C1 segment of cervical spinal cord (tissue), 14 donors: ENCODE measurements around the gene HSPE1.
"Not testable (repeated sequence)": the region's sequence is repeated elsewhere in the genome, so short reads cannot be mapped to it uniquely, and the experiment has no call there.

Experiments
- DNase-seq, 14 donors: peaks; one replicate each; lab custom pipeline; 2025; lab: John Stamatoyannopoulos, UW

The HSPE1 gene

DNA sequence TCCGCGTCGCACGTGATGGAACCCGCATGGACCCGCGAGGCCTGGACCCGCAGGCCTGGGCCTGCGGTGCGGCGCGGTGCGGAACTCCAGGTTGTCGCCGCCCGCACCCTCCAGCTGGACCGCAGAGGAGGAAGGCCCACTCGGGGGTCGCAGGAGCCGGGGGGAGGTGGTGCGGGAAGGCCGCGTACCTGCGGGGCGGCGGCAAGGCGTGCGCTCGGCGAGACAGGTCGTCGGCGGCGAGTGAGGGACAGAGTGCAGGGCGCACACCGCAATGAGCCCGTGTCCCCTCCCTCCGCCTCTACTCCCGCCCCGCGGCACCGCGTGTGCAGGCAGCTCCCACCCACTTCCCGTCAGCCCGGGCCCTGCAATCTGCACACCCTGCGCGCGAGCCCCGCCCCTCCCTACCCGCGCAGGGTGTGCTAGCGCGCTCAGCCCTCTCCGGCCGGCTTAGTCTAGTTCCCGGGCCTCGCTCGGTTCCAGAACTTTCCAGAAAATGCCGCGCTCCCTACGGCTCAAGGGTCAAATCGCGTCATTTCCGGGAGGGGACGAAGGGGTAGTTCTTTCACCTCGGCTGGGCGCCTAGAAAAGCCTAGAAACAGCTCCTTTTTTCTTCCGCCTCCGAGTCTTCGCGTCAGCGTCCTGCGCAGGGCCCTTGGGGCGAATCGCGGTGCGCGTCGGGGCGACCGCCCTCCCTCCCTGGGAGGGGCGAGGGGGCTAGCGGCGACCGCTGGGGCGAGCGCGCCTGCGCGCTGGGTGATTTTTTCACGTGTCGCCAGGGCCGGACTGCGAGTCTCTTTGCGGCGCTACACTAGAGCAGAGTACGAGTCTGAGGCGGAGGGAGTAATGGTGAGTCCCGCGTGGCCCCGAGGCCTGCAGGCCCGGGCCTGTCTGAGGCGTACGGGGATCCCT is at the start of gene HSPE1, which contains the start of gene HSPD1:
HSPE1 (plus strand) TSS at position 786 of the 909 bp plus-strand sequence; CDS start at position 844, 58 bp downstream.
HSPD1 (minus strand) TSS at position 247 of the 909 bp plus-strand sequence. CDS start 992 bp downstream, outside the sequence.
- peak; percentile 83 to 100 (median 99) for DNase-seq

DNA sequence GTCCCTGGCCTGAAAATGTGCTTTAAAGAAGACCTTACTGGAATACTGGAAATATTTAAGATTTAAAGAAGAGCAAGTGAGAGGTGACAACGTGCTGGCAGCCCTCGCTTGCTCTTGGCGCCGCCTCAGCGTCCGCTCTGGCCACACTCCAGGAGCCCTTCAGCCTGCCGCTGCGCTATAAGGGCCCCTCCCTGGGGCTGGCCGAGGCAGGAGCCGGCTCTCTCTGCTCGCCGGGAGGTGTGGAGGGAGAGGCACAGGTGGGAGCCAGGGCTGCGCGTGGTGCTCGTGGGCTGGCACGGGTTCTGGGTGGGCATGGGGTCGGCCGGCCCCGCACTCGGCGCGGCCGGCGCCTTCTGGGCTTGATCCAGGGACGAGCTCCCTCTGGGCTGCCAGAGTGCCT is 49.7 kb upstream of the HSPE1 start:
- DNase-seq, result no peak

DNA sequence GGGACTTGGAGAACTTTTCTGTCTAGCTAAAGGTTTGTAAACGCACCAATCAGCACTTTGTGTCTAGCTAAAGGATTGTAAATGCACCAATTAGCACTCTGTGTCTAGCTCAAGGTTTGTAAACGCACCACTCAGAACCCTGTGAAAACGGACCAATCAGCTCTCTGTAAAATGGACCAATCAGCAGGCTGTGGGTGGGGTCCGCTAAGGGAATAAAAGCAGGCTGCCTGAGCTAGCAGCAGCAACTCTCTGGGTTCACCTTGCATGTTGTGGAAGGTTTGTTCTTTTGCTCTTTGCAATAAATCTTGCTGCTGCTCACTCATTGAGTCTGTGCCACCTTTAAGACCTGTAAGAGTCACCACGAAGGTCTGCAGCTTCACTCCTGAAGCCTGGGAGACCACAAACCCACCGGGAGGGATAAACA is 49.2 kb upstream of the HSPE1 start:
- not testable (repeated sequence) for DNase-seq

DNA sequence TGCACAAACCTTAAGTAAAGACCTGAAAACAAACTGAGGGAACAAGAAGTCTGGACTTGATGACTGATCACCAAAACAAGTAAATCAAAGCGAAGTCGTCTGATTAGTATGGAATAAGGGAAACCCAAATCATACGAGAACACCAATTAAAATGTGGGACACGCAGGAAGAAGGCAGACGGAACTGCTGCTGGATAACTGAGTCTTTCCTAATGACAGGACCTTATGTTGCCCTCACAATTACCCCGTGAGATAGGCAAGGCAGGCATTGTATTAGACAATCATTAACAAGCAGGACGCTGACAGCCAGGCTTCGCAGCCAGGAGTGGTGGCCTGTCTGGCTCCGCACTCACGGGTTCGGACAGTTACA is 47.4 kb upstream of the HSPE1 start:
- no peak for DNase-seq

DNA sequence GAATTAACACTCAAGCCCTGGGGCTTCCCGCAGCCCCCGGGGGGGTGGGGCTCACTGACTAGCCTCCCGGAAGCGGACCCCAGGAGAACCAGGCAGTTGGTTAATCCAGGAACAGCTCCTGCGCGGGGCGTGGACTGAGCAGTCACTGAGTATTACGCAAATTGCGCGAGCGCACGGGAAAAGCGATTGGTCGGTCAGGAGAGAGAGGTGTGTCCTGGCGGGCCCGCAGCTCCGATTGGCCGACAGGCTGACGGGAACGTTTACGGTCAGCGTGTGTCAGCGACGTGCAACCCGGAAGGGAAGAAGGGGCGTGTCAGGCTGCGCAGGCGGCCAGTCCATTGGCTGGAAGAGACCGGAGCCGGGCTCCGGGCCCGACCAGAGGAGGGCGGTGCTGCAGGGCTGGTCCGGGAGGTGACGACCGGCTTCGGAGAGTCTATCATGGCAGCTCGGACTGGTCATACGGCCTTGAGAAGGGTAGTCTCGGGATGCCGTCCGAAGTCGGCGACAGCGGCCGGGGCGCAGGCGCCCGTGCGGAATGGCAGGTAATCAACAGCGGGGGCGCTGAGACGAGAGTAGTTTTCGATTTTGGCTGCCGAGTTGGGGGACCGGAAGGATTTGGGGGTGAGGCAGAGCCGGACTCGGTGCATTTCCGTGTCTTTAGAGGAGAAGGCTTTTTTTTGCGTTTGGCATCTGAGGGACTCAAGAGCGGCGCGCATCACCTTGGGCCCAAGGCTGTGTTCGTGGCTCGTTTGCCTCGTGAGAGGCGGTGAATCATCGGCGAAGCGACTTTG is 46.9 kb upstream of the HSPE1 start, which contains the start of gene COQ10B:
COQ10B (plus strand) TSS at position 430 of the 791 bp plus-strand sequence; CDS start at position 439, 9 bp downstream.
- peak; percentile 91 to 100 (median 98) for DNase-seq

DNA sequence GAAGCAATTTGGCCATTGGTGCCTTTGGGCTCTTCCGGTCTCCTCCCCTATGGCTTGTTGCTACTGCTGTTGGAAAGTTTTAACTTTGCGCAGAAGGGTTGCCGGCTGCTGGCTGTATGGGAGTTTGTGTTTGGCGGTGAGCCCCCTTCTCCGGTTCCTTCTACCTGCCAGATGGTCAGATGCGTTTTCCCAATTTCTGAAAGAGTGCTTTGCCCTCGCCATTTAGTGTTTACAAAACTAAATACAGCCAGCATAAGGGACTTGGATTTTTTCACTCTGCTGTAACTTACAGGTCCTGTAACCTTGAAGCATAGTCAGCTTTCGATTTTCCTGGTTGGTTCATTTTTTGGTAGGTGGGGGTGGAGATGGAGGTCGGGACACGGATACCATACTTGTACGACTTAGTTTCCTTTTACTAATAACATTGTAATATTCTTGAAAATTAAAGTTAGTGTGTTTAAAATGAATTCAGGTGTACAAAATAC is 46.2 kb upstream of the HSPE1 start:
- peak in 2 of 14 donors; percentile 60 to 70 for DNase-seq

DNA sequence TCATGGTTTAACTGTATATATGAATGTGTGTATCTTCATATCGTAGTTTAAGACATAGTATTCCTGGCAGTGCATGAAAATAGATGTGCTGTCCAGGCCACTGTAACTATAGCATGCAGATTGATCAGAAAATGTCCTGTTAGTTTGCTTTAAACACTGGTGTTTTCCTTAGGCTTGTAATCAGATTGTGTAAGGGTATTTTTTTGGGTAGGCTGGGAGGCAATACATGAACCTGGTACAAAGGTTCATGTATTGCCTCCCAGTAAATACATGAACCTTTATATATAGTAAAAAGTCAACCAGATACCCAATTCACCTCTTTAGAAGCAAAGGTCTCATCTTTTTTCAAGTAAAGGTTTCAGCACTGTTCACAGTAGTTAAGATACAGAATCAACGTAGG is 45.3 kb upstream of the HSPE1 start:
- DNase-seq, result no peak

DNA sequence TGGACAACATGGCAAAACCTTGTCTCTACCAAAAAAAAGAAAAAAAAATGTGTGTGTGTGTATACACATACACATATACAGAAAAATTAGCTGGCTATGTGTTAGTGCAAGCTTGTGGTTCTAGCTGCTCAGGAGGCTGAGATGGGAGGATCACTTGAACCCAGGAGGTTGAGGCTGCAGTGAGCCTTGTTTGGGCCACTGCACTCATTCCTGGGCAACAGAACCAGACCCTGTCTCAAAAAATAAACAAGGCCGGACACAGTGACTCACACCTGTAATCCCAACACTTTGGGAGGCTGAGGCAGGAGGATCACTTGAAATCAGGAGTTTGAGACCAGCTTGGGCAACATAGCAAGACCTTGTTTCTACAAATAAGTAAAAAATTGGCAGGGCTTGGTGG is 44.8 kb upstream of the HSPE1 start:
- DNase-seq, result no peak

DNA sequence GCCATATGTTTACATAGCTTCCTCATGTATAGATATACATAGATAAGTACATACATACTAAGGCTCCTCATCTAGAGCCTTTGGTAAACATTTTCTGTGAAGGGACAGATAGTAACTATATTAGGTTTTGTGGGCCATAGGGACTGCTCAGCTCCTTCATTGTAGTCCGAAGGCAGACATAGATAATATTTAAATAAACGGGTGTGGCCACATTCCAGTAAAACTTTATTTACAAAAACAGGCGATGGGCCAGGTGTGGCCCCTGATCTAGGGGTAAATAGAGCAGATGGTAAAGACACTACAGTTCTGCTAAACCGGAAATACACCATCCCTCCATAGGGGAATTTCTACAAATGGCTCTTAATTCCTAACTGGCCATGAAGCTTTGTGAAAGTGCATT is 39.5 kb upstream of the HSPE1 start:
- DNase-seq, result no peak

DNA sequence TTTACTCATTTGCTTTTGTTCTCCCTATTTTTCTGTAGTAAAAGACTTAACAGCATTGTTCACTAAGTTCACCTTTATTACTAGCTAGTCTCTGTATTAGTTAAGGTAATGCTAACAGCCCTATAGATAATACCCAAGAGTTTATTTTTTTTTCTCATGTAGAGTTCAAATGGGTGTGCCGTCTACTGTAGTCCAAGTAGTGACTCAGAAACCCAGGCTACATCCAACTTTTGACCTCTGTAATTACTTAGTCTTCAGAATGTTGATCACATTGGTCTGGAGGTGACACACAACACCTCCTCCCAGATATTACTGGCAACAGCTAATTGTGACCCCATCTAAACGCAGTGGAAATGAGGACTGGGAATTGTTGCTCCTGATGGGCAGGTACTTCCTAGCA is 39.1 kb upstream of the HSPE1 start:
- DNase-seq, result no peak

DNA sequence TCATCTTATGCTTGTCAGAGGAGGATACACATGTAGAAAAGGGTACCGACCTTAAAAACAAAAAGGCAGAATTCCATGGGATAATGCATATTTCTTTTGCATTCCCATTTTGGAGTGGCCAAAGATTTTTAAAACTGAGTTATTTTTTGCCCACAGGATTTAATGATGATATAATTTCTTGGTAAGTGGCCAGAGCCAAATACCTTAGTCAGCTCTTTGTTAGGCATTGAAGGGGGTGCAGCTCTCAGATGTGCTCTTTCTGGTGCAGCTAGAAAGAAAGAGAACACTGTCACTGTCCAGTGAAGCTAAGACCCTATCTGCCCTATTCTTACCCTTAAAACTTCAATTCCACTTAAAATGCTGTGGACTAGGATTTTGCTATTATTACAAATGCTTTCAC is 36.0 kb upstream of the HSPE1 start:
- no peak for DNase-seq

DNA sequence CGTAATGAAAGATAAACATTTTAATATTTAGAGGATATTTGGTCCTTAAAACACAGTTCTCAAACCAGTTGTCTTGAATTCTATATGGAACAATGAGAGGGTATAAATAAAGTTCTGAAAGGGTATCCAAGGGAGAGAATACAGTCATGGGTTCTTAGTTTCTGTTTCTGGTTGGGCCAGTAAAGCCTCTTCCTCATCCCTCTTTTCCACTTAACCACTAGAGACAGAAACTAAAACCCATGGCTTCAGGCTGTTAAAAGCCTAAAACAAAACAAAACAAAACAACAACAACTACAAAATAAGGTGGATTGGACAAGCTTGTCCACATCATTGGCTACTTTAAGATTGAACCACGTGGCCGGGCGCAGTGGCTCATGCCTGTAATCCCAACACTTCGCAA is 28.0 kb upstream of the HSPE1 start:
- no peak for DNase-seq

DNA sequence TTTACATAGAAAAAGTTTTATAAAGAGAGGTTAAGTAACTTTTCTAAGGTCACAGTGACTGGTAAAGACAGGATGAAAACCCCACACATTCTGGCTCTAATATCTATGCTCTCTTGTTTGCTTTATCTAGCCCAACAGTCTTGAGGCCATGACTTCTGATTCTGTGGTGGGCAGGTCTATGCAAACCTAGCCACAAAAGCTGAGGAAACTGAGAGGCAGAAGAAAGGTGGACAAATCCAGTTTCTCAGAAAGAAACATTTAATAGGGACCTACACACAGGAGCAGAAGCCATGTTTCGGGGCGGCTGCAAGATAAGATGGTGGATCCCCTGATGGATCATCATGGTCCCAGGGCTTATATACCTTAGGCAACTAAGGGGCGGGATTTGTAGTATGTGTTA is 22.4 kb upstream of the HSPE1 start:
- no peak for DNase-seq

DNA sequence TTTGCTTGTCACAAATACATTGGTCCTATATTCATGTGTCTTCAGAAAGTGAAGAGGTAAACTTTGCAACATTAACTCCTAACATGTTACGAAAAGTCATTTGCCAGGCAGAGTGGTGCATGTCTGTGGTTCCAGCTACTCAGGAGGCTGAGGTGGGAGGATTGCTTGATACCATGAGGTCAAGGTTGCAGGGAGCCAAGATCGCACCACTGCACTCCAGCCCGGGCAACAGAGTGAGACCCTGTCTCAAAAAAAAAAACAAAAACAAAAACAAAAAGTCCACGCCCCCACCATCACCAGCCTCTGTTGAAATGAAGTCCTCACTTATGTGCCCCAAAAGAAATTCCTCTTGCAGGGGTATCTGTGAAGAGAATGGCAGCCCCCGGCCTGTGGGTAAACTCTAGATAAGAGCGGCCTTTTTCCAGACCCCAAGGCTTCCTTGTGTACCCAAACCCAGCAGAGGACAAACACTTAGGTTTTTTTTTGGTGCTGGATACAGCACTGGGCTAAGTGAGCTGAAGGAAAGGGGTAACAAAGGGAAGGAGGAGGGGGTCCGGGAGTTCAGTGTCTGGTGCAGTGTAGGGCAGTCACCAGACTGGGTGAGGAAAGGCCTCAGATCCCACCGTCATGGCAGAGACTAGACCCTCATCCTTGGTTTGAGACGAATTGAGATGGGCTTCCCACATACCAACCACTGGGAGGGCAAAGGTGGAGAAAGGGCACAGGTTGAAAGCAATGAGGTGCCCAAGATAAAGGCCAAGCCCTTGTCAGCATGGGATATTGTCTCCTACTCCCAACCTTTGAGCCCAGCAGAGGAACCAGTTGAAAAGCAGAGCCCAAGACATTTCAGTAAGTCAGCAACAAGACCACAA is 19.8 kb upstream of the HSPE1 start:
- no peak for DNase-seq

DNA sequence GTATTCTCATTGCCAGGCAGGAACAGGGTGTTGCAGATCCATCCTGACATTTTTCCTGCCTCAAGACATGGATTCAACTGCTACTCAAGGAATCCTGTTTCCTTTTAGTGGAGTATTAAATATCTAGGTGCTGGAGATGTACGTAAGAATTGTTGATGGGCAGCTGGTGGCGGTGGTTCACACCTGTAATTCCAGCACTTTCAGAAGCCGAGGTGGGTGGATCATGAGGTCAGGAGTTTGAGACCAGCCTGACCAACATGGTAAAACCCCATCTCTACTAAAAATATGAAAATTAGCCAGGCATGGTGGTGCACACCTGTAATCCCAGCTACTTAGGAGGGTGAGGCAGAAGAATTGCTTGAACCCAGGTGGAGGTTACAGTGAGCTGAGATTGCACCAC is 15.9 kb upstream of the HSPE1 start:
- not testable (repeated sequence) for DNase-seq

DNA sequence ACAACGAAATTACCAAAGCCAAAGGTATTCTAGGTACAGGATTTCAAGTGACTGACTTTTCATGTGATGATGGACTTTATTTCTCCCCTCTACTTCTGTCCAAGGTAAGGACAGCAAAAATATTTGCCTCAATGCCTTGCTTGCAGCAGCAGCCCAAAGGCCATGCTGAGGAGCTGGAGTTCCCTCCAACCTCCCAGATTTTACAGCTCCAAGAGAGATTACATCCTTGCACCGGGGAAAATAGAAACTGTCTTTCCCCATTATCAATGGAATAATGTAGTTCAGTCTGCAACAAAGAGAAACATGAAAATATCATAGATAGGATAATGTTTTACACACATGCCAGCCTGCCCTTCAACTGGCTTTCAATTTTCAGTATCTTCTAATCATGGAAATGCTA is 14.0 kb upstream of the HSPE1 start:
- DNase-seq, result no peak

DNA sequence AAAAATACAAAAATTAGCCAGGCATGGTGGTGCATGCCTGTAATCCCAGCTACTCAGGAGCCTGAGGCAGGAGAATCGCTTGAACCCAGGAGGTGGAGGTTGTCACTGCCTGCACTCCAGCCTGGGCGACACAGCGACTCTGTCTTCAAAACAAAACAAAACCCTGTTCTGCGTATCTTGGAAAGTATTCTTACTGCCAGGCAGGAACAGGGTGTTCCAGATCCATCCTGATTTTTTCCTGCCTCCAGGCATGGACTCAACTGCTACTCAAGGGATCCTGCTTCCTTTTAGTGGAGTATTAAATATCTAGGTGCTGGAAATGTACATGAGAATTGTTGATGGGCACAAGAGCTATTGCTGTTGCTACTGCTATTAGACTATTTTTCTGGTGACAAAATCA is 12.8 kb upstream of the HSPE1 start:
- DNase-seq, result no peak

DNA sequence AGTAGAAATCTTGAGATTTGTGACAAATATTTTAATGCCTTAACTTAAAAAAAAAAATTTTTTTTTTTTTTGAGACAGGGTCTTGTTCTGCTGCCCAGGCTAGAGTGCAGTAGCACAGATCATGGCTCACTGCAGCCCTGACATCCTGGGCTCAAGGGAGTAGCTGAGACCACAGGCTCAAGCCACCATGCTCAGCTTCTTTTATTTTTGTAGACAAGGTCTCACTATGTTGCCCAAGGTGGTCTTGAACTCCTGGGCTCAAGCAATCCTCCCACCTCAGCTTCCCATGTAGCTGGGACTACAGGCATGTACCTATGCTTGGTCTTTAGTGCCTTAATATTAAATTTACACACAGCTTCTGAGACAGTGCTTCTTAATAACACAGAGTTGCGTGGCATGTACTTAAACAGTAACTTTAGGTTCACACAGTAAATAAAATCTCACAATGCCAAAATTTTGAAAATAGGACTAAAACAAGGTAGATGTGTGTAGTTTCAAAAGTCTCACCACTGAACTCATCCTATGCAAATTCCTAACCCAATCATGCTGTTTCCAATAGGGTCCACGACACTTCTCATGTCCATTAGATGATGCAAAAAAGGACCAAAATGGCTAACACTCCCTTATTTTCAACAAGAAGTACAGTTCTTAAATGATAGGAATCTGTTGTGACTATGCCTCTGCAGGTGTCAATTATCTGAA is 4.6 kb upstream of the HSPE1 start:
- no peak for DNase-seq

DNA sequence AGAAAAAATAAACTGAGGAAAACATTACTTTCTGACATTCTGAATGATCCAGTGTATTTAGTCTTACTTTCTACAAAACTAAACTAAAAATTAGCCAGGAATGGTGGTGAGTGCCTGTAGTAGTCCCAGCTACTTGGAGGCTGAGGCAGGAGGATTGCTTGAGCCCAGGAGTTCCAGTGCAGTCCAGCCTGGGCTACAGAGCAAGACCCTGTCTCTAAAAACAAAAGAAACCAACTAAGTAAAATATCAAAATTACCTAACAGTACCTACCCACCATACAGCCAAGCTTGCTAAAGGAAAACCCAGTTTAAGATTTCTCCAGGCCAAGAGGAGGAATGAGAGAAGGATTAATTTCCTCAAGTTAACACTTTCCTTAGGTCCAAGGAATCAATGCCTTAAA is 3.5 kb upstream of the HSPE1 start:
- DNase-seq, result no peak

DNA sequence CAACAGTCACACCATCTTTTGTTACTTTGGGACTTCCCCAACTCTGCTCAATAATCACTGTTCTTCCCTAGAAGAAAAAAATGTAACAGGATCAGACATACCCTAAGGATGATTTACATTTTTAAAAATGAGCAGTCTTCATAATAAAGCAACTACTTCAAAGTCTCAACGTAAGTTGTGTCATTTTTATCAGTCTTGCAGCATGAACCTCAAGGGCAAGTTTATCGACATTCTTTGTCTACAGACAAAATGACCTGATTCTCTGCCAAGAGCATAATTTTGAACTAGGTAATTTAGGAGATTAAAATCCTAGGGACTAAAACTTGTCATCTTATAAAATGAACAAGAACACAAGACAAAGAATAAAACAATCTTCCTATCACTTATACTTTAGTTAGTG is 2.9 kb upstream of the HSPE1 start:
- DNase-seq, result no peak
